Measurements from ENCODE around the gene SPEN. TPM values are rescaled to one million over a fixed set of nuclear protein-coding genes. Genes with fewer than 3 reads are reported as not detected.

The SPEN gene
- total and polyA plus RNA-seq, 9 of the 15 experiments (the other 6 are each of a cell fraction or from before 2014, with no cell fraction given), result 5.7 to 87.5 (median 27.2) TPM

DNA sequence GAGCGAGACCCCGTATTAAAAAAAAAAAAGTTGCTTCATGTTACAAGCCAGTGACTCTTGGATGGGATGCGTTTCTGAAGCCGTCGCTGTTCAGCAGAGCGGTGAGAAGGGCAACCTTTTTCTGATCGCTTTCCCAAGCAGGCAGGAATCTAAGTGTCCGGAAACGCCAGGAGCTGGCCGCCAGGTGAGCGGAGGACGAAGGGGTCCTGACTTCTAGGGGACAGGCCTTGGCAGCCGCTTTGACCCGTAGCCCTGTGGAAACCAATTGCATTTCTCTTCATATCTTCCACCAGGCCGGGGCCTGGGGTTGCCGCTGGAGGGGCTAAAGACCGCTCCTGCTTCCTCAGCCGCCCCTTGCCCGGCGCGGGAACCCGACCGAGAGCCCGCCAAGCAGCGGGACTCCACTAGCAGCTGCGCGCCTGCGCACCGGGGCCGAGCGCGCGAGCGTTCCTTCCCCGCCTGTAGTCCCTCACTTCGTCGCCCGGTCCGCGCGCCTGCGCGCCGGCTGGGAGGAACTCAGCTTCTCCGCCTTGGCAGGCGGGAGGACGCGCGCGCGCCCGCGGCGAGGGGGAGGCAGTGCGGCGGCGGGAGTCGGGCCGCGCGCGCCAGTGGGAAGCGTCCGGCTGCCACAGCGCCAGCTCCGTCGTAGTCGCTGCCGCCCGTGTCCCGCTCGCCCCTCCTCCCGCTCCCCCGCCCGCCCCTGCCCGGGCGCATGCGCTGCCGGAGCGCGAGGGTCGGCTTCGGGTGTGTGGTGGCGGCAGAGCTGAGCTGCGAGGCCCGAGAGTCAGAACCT lies at the start of gene SPEN (continued):
- TF ChIP-seq, protein P1, sequence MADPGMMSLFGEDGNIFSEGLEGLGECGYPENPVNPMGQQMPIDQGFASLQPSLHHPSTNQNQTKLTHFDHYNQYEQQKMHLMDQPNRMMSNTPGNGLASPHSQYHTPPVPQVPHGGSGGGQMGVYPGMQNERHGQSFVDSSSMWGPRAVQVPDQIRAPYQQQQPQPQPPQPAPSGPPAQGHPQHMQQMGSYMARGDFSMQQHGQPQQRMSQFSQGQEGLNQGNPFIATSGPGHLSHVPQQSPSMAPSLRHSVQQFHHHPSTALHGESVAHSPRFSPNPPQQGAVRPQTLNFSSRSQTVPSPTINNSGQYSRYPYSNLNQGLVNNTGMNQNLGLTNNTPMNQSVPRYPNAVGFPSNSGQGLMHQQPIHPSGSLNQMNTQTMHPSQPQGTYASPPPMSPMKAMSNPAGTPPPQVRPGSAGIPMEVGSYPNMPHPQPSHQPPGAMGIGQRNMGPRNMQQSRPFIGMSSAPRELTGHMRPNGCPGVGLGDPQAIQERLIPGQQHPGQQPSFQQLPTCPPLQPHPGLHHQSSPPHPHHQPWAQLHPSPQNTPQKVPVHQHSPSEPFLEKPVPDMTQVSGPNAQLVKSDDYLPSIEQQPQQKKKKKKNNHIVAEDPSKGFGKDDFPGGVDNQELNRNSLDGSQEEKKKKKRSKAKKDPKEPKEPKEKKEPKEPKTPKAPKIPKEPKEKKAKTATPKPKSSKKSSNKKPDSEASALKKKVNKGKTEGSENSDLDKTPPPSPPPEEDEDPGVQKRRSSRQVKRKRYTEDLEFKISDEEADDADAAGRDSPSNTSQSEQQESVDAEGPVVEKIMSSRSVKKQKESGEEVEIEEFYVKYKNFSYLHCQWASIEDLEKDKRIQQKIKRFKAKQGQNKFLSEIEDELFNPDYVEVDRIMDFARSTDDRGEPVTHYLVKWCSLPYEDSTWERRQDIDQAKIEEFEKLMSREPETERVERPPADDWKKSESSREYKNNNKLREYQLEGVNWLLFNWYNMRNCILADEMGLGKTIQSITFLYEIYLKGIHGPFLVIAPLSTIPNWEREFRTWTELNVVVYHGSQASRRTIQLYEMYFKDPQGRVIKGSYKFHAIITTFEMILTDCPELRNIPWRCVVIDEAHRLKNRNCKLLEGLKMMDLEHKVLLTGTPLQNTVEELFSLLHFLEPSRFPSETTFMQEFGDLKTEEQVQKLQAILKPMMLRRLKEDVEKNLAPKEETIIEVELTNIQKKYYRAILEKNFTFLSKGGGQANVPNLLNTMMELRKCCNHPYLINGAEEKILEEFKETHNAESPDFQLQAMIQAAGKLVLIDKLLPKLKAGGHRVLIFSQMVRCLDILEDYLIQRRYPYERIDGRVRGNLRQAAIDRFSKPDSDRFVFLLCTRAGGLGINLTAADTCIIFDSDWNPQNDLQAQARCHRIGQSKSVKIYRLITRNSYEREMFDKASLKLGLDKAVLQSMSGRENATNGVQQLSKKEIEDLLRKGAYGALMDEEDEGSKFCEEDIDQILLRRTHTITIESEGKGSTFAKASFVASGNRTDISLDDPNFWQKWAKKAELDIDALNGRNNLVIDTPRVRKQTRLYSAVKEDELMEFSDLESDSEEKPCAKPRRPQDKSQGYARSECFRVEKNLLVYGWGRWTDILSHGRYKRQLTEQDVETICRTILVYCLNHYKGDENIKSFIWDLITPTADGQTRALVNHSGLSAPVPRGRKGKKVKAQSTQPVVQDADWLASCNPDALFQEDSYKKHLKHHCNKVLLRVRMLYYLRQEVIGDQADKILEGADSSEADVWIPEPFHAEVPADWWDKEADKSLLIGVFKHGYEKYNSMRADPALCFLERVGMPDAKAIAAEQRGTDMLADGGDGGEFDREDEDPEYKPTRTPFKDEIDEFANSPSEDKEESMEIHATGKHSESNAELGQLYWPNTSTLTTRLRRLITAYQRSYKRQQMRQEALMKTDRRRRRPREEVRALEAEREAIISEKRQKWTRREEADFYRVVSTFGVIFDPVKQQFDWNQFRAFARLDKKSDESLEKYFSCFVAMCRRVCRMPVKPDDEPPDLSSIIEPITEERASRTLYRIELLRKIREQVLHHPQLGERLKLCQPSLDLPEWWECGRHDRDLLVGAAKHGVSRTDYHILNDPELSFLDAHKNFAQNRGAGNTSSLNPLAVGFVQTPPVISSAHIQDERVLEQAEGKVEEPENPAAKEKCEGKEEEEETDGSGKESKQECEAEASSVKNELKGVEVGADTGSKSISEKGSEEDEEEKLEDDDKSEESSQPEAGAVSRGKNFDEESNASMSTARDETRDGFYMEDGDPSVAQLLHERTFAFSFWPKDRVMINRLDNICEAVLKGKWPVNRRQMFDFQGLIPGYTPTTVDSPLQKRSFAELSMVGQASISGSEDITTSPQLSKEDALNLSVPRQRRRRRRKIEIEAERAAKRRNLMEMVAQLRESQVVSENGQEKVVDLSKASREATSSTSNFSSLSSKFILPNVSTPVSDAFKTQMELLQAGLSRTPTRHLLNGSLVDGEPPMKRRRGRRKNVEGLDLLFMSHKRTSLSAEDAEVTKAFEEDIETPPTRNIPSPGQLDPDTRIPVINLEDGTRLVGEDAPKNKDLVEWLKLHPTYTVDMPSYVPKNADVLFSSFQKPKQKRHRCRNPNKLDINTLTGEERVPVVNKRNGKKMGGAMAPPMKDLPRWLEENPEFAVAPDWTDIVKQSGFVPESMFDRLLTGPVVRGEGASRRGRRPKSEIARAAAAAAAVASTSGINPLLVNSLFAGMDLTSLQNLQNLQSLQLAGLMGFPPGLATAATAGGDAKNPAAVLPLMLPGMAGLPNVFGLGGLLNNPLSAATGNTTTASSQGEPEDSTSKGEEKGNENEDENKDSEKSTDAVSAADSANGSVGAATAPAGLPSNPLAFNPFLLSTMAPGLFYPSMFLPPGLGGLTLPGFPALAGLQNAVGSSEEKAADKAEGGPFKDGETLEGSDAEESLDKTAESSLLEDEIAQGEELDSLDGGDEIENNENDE (IDR thresholded peaks at IDR 0.05; ENCODE audit: low read depth, low read length), result no peak
- TF ChIP-seq CC2D1A (IDR thresholded peaks at IDR 0.05), result no peak
- no peak for TF ChIP-seq RBBP5 (IDR thresholded peaks at IDR 0.05; ENCODE audit: borderline replicate concordance, insufficient read depth, low read length, poor library complexity, severe bottlenecking)
- no peak for TF ChIP-seq KDM2B (CRISPR knock-in tag; IDR thresholded peaks at IDR 0.05)
- TF ChIP-seq SMC3 (conservative IDR thresholded peaks at IDR 0.05; ENCODE audit: insufficient read depth, low read depth, low read length), result 0 out of 2 replicates have a peak, but pooled peaks have one; percentile 22
- TF ChIP-seq, protein P2, sequence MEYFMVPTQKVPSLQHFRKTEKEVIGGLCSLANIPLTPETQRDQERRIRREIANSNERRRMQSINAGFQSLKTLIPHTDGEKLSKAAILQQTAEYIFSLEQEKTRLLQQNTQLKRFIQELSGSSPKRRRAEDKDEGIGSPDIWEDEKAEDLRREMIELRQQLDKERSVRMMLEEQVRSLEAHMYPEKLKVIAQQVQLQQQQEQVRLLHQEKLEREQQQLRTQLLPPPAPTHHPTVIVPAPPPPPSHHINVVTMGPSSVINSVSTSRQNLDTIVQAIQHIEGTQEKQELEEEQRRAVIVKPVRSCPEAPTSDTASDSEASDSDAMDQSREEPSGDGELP (CRISPR knock-in tag; IDR thresholded peaks at IDR 0.05; ENCODE audit: borderline replicate concordance), result peak; percentile 84
- TF ChIP-seq, protein P3, sequence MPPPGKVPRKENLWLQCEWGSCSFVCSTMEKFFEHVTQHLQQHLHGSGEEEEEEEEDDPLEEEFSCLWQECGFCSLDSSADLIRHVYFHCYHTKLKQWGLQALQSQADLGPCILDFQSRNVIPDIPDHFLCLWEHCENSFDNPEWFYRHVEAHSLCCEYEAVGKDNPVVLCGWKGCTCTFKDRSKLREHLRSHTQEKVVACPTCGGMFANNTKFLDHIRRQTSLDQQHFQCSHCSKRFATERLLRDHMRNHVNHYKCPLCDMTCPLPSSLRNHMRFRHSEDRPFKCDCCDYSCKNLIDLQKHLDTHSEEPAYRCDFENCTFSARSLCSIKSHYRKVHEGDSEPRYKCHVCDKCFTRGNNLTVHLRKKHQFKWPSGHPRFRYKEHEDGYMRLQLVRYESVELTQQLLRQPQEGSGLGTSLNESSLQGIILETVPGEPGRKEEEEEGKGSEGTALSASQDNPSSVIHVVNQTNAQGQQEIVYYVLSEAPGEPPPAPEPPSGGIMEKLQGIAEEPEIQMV (tag; conservative IDR thresholded peaks at IDR 0.05; ENCODE audit: low read depth), result no peak
- TF ChIP-seq, protein P4, sequence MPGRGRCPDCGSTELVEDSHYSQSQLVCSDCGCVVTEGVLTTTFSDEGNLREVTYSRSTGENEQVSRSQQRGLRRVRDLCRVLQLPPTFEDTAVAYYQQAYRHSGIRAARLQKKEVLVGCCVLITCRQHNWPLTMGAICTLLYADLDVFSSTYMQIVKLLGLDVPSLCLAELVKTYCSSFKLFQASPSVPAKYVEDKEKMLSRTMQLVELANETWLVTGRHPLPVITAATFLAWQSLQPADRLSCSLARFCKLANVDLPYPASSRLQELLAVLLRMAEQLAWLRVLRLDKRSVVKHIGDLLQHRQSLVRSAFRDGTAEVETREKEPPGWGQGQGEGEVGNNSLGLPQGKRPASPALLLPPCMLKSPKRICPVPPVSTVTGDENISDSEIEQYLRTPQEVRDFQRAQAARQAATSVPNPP (IDR thresholded peaks at IDR 0.05; ENCODE audit: borderline replicate concordance, insufficient read depth, insufficient read length), result no peak
- no peak for TF ChIP-seq POLR3A (IDR thresholded peaks at IDR 0.05; ENCODE audit: borderline replicate concordance, extremely low read depth, insufficient read depth, insufficient read length)
- TF ChIP-seq ASH1L (IDR thresholded peaks at IDR 0.05; ENCODE audit: borderline replicate concordance, low read depth, partially characterized antibody), result no peak

All from K562 (cell line).